Stimulated activated CD8-positive, alpha-beta memory T cell treated with anti-CD3 and anti-CD28 coated beads, Interleukin-12 subunit alpha, Interleukin-12 subunit beta, amount 100 ng/mL, for 1 hour (primary cell): Measurements from ENCODE around the gene ZG16.
A peak's percentile ranks its signal among the peaks of the same experiment; 100 is the strongest.
"Not testable (repeated sequence)": the region's sequence is repeated elsewhere in the genome, so short reads cannot be mapped to it uniquely, and the experiment has no call there.

ENCODE experiments used
- DNase-seq: peaks from one replicate; pipeline ENCODE4 v3.0.0-alpha.2; 2020; ENCODE audit warnings: low read depth

The ZG16 gene

GRCh38 chr16:29777576-29778350 lies at the start of gene ZG16:
TSS of gene ZG16 (plus strand) at chr16:29778256. CDS start at chr16:29779267, 1,011 bp downstream.
- no peak for DNase-seq

GRCh38 chr16:29729116-29729521 lies 48.9 kb upstream of the ZG16 start:
- DNase-seq = no peak

- no peak for DNase-seq
Observed at GRCh38 chr16:29730649-29731048, 47.4 kb upstream of the ZG16 start.

- DNase-seq = not testable (repeated sequence)
Observed at GRCh38 chr16:29731768-29732601, 46.1 kb upstream of the ZG16 start.

GRCh38 chr16:29734786-29735185 lies 43.3 kb upstream of the ZG16 start:
- DNase-seq = no peak

GRCh38 chr16:29736112-29736511 lies 41.9 kb upstream of the ZG16 start:
- DNase-seq = no peak

GRCh38 chr16:29736764-29737163 lies 41.3 kb upstream of the ZG16 start:
- DNase-seq = no peak

- DNase-seq = no peak
Observed at GRCh38 chr16:29737713-29738112, 40.3 kb upstream of the ZG16 start.

- no peak for DNase-seq
Observed at GRCh38 chr16:29738514-29738913, 39.5 kb upstream of the ZG16 start.

GRCh38 chr16:29739927-29740629 lies 38.0 kb upstream of the ZG16 start:
- DNase-seq = not testable (repeated sequence)

- DNase-seq = not testable (repeated sequence)
Observed at GRCh38 chr16:29740630-29741015, 37.4 kb upstream of the ZG16 start.

- DNase-seq = no peak
Observed at GRCh38 chr16:29742683-29743275, 35.3 kb upstream of the ZG16 start.

GRCh38 chr16:29743475-29743826 lies 34.6 kb upstream of the ZG16 start:
- no peak for DNase-seq

- DNase-seq = no peak
Observed at GRCh38 chr16:29743827-29744531, 34.1 kb upstream of the ZG16 start.

- no peak for DNase-seq
Observed at GRCh38 chr16:29744541-29745101, 33.4 kb upstream of the ZG16 start.

GRCh38 chr16:29745121-29745852 lies 32.8 kb upstream of the ZG16 start:
- DNase-seq = peak; percentile 34

- DNase-seq = peak; percentile 89
Observed at GRCh38 chr16:29745853-29746345, 32.2 kb upstream of the ZG16 start, which contains the start of gene C16orf54. TSS of gene C16orf54 (minus strand) at chr16:29745990. CDS start at chr16:29744951, 1,039 bp downstream.

- not testable (repeated sequence) for DNase-seq
Observed at GRCh38 chr16:29746518-29746917, 31.5 kb upstream of the ZG16 start.

- no peak for DNase-seq
Observed at GRCh38 chr16:29747947-29748759, 29.9 kb upstream of the ZG16 start.
